HAP-1 (cell line): ENCODE results near the gene TMEM61.
"Not testable (repeated sequence)": the region's sequence is repeated elsewhere in the genome, so short reads cannot be mapped to it uniquely, and the experiment has no call there.

ENCODE experiments used
- DNase-seq, 2 experiments: peaks; one replicate each; pipeline ENCODE4 v3.0.0-alpha.2; 2016 to 2020; ENCODE audit warnings: low spot score in 2 of 2
- H3K27me3 ChIP-seq: fragments of 250-450 bp; sonication (Bioruptor Pico); 2 replicates; pipeline ENCODE4 v1.5.1; 2020; ENCODE audit warnings: low read depth, mild to moderate bottlenecking, moderate library complexity
- H3K36me3 ChIP-seq: fragments of 250-450 bp; sonication (Bioruptor Pico); replicated peaks from 2 replicates; pipeline ENCODE4 v1.5.1; 2020; ENCODE audit warnings: mild to moderate bottlenecking
- H3K4me1 ChIP-seq: fragments of 250-450 bp; sonication (Bioruptor Pico); 2 replicates; pipeline ENCODE4 v1.5.1; 2020; ENCODE audit warnings: mild to moderate bottlenecking
- H3K4me3 ChIP-seq: fragments of 250-450 bp; sonication (Bioruptor Pico); 2 replicates; pipeline ENCODE4 v1.5.1; 2020; ENCODE audit warnings: mild to moderate bottlenecking, moderate library complexity
- H3K9me3 ChIP-seq: fragments of 250-450 bp; sonication (Bioruptor Pico); 2 replicates; pipeline ENCODE4 v1.5.1; 2020; ENCODE audit warnings: mild to moderate bottlenecking, moderate library complexity
- in situ Hi-C: fragments of 300-500 bp; cut with MboI; formaldehyde crosslinking; loops from 3 replicates; pipeline ENCODE4 v1.14.3; 2020; ENCODE audit warnings: low sequenced_read_pairs, inconsistent platforms, mixed read lengths

TMEM61 gene

DNA sequence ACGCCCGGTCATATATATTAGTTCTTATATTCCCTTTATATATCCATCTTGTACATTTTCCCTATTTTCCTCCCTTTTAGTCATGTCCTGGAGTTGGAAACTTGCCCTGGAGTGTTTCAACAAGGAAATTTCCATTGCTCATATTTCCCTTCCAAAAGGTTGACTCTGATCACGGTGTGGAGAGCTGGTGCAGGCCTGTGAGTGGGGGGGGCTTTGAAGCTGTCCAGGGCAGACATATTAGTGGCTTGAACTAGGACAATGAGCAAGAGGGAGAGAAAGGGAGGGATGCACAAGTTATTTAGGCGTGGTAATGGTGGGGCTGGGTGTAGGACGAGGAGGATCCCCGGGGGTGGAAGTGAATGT is 30.4 kb upstream of the TMEM61 start:
- no peak overlapping the region for H3K4me3 ChIP-seq
- H3K36me3 ChIP-seq: no peaks in the 10 kb centered on the region
- no peaks in the 10 kb centered on the region; the same call in 1 of the 2 replicates for H3K4me1 ChIP-seq
- in situ Hi-C loops: loop anchor here (5.0 kb wide), 1 partner anchor 47 kb away; the partner anchor contains the start of gene BSND
- DNase-seq: no peak
- H3K9me3 ChIP-seq: no peaks in the 10 kb centered on the region
- no peaks in the 10 kb centered on the region for H3K27me3 ChIP-seq

- in situ Hi-C loops: loop anchor here (5.0 kb wide), 1 partner anchor 47 kb away; the partner anchor contains the start of gene BSND
- Histone ChIP-seq H3K9me3 (no peaks in the 10 kb centered on the region), H3K27me3 (no peaks in the 10 kb centered on the region), H3K4me1 (no peaks in the 10 kb centered on the region; the same call in 1 of the 2 replicates), H3K36me3 (no peaks in the 10 kb centered on the region), H3K4me3 (no peak overlapping the region)
- peak; percentile 76 to 82 for DNase-seq
Measured at GRCh38 chr1:54950369-54951163, 29.9 kb upstream of the TMEM61 start.

- in situ Hi-C loops: loop anchor here (5.0 kb wide), 1 partner anchor 45 kb away; the partner anchor contains the start of gene BSND
- Histone ChIP-seq H3K27me3 (no peaks in the 10 kb centered on the region), H3K4me1 (no peaks in the 10 kb centered on the region; the same call in 1 of the 2 replicates), H3K36me3 (no peaks in the 10 kb centered on the region), H3K4me3 (no peak overlapping the region), H3K9me3 (0 out of 2 replicates have a peak, but pooled peaks cover 2% of the 10 kb centered on the region)
- DNase-seq: no peak
Measured at GRCh38 chr1:54951810-54952226, 28.6 kb upstream of the TMEM61 start.

- H3K4me3 ChIP-seq: no peak overlapping the region
- H3K4me1 ChIP-seq: no peaks in the 10 kb centered on the region; the same call in 1 of the 2 replicates
- in situ Hi-C loops: loop anchor here (5.0 kb wide), 1 partner anchor 44 kb away; the partner anchor contains the start of gene BSND
- H3K9me3 ChIP-seq: 0 out of 2 replicates have a peak, but pooled peaks cover 4% of the 10 kb centered on the region
- no peak for DNase-seq
- no peaks in the 10 kb centered on the region for H3K36me3 ChIP-seq
- H3K27me3 ChIP-seq: no peaks in the 10 kb centered on the region
Measured at GRCh38 chr1:54952950-54953718, 27.3 kb upstream of the TMEM61 start.

- in situ Hi-C loops: loop anchor here (5.0 kb wide), 1 partner anchor 43 kb away; the partner anchor contains the start of gene BSND
- Histone ChIP-seq H3K36me3 (no peaks in the 10 kb centered on the region), H3K27me3 (no peaks in the 10 kb centered on the region), H3K4me3 (no peak overlapping the region), H3K4me1 (no peaks in the 10 kb centered on the region; the same call in 1 of the 2 replicates), H3K9me3 (0 out of 2 replicates have a peak, but pooled peaks cover 4% of the 10 kb centered on the region)
- DNase-seq: no peak
Measured at GRCh38 chr1:54953846-54954245, 26.6 kb upstream of the TMEM61 start.

- DNase-seq: no peak
- Histone ChIP-seq H3K9me3 (0 out of 2 replicates have a peak, but pooled peaks cover 4% of the 10 kb centered on the region), H3K4me3 (no peak overlapping the region), H3K27me3 (no peaks in the 10 kb centered on the region), H3K36me3 (no peaks in the 10 kb centered on the region), H3K4me1 (peaks cover 7% of the 10 kb centered on the region)
- in situ Hi-C loops: no loop called here
Measured at GRCh38 chr1:54955359-54955758, 25.1 kb upstream of the TMEM61 start.

- no peak for DNase-seq
- in situ Hi-C loops: no loop called here
- Histone ChIP-seq H3K4me1 (peaks cover 10% of the 10 kb centered on the region), H3K9me3 (0 out of 2 replicates have a peak, but pooled peaks cover 4% of the 10 kb centered on the region), H3K36me3 (no peaks in the 10 kb centered on the region), H3K4me3 (no peak overlapping the region), H3K27me3 (no peaks in the 10 kb centered on the region)
Measured at GRCh38 chr1:54956726-54957125, 23.7 kb upstream of the TMEM61 start.

- Histone ChIP-seq H3K27me3 (no peaks in the 10 kb centered on the region), H3K36me3 (no peaks in the 10 kb centered on the region), H3K4me1 (peaks cover 19% of the 10 kb centered on the region), H3K4me3 (no peak overlapping the region), H3K9me3 (0 out of 2 replicates have a peak, but pooled peaks cover 4% of the 10 kb centered on the region)
- in situ Hi-C loops: no loop called here
- DNase-seq: no peak
Measured at GRCh38 chr1:54959241-54959640, 21.2 kb upstream of the TMEM61 start.

GRCh38 chr1:54962612-54963395 is 17.6 kb upstream of the TMEM61 start:
- Histone ChIP-seq H3K36me3 (no peaks in the 10 kb centered on the region), H3K4me1 (peaks cover 19% of the 10 kb centered on the region), H3K4me3 (no peak overlapping the region), H3K9me3 (no peaks in the 10 kb centered on the region), H3K27me3 (no peaks in the 10 kb centered on the region)
- peak in 1 of 2 experiments; percentile 79 for DNase-seq
- in situ Hi-C loops: no loop called here

DNA sequence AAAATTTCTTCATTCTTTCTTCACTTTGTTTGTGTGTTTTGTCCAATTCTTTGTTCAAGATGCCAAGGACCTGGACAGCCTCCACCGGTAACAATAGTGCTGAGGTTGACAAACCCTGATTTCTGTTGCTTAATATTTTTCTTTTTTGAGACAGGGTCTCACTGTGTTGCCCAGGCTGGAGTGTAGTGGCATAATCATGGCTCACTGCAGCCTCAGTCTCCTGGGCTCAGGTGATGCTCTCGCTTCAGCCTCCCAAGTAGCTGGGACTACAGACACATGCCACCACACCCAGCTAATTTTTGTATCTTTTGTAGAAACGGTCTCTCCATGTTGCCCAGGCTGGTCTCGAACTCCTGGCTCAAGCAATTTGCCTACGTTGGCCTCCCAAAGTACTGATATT is 16.6 kb upstream of the TMEM61 start:
- H3K4me3 ChIP-seq, H3K27me3 ChIP-seq, H3K9me3 ChIP-seq, H3K36me3 ChIP-seq, DNase-seq, in situ Hi-C loops: not testable (repeated sequence)
- H3K4me1 ChIP-seq: peaks cover 19% of the 10 kb centered on the region

- H3K36me3 ChIP-seq: no peaks in the 10 kb centered on the region
- no peaks in the 10 kb centered on the region for H3K9me3 ChIP-seq
- no peak for DNase-seq
- in situ Hi-C loops: no loop called here
- H3K4me1 ChIP-seq: peaks cover 9% of the 10 kb centered on the region
- no peaks in the 10 kb centered on the region for H3K27me3 ChIP-seq
- H3K4me3 ChIP-seq: no peak overlapping the region
Measured at GRCh38 chr1:54965624-54966340, 14.6 kb upstream of the TMEM61 start.

GRCh38 chr1:54967372-54967771 is 13.1 kb upstream of the TMEM61 start:
- Histone ChIP-seq H3K9me3 (no peaks in the 10 kb centered on the region), H3K4me3 (no peak overlapping the region), H3K4me1 (peaks cover 4% of the 10 kb centered on the region), H3K36me3 (no peaks in the 10 kb centered on the region), H3K27me3 (no peaks in the 10 kb centered on the region)
- no peak for DNase-seq
- in situ Hi-C loops: no loop called here

GRCh38 chr1:54968551-54968950 is 11.9 kb upstream of the TMEM61 start:
- in situ Hi-C loops: no loop called here
- Histone ChIP-seq H3K9me3 (no peaks in the 10 kb centered on the region), H3K27me3 (no peaks in the 10 kb centered on the region), H3K4me3 (no peak overlapping the region), H3K36me3 (no peaks in the 10 kb centered on the region), H3K4me1 (no peaks in the 10 kb centered on the region)
- DNase-seq: no peak
